ENCODE data around the gene ADARB2.

ADARB2 gene

DNA sequence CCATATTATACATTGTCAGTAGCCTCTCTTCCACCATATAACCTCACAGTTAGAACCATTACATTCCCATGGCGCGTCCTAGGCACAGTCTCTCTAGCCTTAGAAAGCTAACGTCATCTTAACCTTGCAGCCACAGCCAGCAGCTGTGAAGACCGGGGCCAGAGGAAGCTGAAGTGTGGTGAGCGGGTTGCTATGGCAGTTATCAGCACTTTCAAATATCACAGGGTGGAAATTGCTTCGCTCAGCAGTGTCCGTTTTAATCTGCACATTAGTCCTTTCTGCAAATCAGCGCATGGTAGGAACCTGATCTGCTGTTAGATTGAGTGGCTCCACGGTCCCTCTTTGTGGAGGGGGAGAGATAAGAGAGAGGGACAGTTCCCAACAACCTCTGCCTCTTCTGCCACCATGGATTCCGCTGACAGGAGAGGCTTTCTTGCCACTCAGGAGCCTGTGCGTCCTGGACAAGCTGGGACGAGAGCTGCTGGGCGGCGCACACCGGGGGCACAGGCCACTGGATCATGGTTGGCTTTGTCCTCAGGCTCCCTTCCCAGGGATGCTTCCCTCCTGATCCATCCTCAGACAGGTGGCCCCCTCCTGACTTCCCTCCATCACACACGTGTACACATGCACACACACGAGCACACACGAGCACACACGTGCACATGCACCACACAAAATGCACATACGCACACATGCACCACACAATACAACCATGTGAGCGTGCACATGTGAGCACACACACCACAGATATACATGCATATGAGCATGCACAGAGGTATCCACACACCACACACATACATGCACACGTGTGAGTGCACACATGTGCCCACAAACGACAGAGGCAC lies 587.3 kb downstream of the ADARB2 start:
- CTCF ChIA-PET, result no interaction called here
- POLR2A ChIA-PET, result no interaction called here
- TF ChIP-seq, protein P1, sequence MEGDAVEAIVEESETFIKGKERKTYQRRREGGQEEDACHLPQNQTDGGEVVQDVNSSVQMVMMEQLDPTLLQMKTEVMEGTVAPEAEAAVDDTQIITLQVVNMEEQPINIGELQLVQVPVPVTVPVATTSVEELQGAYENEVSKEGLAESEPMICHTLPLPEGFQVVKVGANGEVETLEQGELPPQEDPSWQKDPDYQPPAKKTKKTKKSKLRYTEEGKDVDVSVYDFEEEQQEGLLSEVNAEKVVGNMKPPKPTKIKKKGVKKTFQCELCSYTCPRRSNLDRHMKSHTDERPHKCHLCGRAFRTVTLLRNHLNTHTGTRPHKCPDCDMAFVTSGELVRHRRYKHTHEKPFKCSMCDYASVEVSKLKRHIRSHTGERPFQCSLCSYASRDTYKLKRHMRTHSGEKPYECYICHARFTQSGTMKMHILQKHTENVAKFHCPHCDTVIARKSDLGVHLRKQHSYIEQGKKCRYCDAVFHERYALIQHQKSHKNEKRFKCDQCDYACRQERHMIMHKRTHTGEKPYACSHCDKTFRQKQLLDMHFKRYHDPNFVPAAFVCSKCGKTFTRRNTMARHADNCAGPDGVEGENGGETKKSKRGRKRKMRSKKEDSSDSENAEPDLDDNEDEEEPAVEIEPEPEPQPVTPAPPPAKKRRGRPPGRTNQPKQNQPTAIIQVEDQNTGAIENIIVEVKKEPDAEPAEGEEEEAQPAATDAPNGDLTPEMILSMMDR (IDR thresholded peaks at IDR 0.05; ENCODE audit: insufficient read depth, low read length, missing control alignments), result no peak
- H3K4me3 ChIP-seq (ENCODE audit: low read depth, low read length), result no peak overlapping the region
- DNase-seq (ENCODE audit: low read depth, low spot score), result no peak

DNA sequence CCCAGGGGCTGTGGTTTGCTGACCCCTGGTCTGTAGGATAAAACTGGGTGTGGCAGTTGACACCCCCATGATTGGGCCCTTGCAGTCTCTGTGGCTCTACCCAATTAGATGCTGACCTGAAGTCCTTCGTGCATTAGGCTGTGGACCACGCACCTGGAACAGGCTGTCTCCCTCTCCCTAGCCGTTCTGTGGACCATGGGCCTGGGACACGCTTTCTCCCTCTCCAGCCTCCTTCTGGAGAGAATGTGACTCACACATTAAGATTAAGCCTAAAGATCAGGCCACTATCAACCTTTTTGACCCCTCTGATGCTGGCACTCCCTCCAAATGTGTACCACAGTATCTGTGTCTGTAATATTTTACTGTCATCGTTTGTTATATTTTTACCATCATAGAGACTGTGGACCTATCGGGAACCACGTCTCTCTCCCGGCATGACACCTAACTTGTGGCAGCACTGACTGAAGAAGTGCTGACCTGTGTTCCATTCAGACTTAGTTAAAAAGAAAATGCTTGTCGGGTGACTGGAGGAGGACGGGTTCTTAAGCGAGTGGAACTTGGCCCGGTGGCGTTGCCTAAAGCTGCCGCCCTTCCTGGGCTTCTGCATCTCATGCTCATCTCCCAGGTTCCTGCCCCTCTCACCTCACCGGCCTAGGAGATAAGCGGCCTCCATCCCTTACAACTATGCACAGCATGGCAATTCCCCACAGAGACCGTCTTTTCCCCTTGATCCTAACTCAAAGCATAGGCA lies 588.3 kb downstream of the ADARB2 start:
- DNase-seq (ENCODE audit: low read depth, low spot score), result no peak
- TF ChIP-seq, protein P1 (IDR thresholded peaks at IDR 0.05; ENCODE audit: insufficient read depth, low read length, missing control alignments), result no peak
- ChIA-PET CTCF (no interaction called here), POLR2A (no interaction called here)
- H3K4me3 ChIP-seq (ENCODE audit: low read depth, low read length), result no peak overlapping the region

DNA sequence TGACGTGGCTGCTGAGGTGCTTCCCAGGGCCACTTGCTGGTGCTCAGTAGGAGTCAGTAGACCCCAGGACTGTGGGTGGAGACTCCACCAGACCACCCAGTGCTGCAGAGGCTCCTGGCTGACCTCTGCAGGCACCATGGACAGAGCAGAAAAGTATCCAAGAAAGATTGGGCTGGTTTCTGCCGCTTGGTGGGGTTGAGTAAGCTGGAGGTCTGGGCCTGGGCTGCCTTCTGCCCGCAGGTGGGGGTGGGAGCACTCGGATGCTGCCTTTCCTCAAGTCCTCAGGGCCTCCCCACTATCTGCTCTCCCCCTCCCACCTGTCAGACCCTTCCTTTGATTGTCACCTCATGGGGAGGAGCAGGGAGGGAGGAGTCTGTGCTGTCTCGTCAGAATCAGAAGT lies 589.5 kb downstream of the ADARB2 start:
- H3K4me3 ChIP-seq (ENCODE audit: low read depth, low read length), result no peak overlapping the region
- TF ChIP-seq, protein P1 (IDR thresholded peaks at IDR 0.05; ENCODE audit: insufficient read depth, low read length, missing control alignments), result no peak
- ChIA-PET CTCF (no interaction called here), POLR2A (no interaction called here)
- DNase-seq (ENCODE audit: low read depth, low spot score), result no peak

DNA sequence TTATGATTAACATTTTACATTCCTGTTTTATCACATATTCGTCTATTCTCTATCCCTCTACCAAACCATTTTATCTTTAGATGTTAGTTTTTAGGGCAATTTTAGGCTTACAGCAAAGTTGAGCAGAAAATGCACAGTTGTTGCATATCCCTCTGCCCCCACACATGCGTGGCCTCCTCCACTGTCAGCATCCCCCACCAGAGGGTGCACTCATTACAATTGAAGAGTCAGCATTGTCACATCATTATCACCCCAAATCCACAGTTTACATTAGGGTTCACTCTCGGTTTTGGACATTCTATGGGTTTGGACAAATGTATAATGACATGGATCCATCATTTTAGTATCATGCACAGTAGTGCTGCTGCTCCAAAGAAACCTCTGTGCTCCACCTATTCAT lies 594.7 kb downstream of the ADARB2 start:
- ChIA-PET CTCF (no interaction called here), POLR2A (no interaction called here)
- no peak overlapping the region for H3K4me3 ChIP-seq (ENCODE audit: low read depth, low read length)
- TF ChIP-seq, protein P1 (IDR thresholded peaks at IDR 0.05; ENCODE audit: insufficient read depth, low read length, missing control alignments), result peak; percentile 5
- no peak for DNase-seq (ENCODE audit: low read depth, low spot score)

DNA sequence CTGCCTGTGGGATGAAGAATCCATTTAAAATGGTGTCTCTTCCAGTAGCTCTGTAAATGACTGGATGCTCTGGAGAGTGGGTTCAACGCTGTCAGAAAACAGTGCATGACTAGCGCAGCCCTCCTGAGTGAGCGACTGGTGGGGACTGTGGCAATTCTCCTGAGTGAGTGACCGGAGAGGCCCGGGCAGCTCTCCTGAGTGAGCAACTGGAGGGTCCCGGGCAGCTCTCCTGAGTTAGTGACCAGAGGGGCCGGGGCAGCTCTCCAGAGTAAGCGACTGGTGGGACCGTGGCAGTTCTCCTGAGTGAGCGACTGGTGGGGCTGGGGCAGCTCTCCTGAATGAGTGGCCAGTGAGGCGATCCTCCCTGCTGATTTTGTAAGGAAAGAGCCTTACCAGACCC lies 595.6 kb downstream of the ADARB2 start:
- DNase-seq (ENCODE audit: low read depth, low spot score), result no peak
- TF ChIP-seq, protein P1 (IDR thresholded peaks at IDR 0.05; ENCODE audit: insufficient read depth, low read length, missing control alignments), result no peak
- POLR2A ChIA-PET, result interaction anchor here (0.6 kb wide), 1 partner anchor 1797 kb away, joined by 6 read pairs; no protein-coding TSS in a partner anchor
- CTCF ChIA-PET, result no interaction called here
- no peak overlapping the region for H3K4me3 ChIP-seq (ENCODE audit: low read depth, low read length)

DNA sequence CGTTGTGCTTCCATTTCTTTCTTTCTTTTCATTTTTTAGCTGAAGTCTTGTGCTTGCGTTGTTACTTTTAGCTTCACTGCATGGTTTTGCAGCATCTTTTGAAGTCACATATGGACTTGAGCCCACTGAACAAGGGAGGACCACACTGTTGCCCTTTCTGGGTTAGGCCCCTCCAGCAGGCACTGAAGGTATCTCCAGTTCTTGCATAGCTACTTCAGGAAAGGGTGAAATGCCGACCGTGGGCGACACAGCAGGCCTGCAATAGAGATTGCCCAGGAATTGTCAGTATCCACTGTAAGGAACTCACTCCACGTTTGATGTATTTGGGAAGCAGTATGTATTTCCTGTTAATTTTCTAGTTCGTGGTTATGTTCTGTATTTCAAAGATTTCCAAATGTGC lies 596.1 kb downstream of the ADARB2 start:
- ChIA-PET POLR2A (interaction anchor here (0.6 kb wide), 1 partner anchor 1797 kb away, joined by 6 read pairs; no protein-coding TSS in a partner anchor), CTCF (no interaction called here)
- no peak overlapping the region for H3K4me3 ChIP-seq (ENCODE audit: low read depth, low read length)
- no peak for DNase-seq (ENCODE audit: low read depth, low spot score)
- TF ChIP-seq, protein P1 (IDR thresholded peaks at IDR 0.05; ENCODE audit: insufficient read depth, low read length, missing control alignments), result no peak

Measured in AG04449 (cell line).